GM12872 (cell line): Measurements from ENCODE around the gene ID2.

Experiments
- CTCF ChIP-seq: IDR thresholded peaks from 3 replicates; pipeline ENCODE4 v1.5.1; 2011; ENCODE audit warnings: low read depth, mild to moderate bottlenecking, low read length, moderate library complexity; ENCODE audit not compliant: insufficient read depth

ID2 gene

GRCh38 chr2:8671802-8672201 lies 10.1 kb upstream of the ID2 start:
- TF ChIP-seq CTCF = no peak

GRCh38 chr2:8672940-8673339 lies 8.9 kb upstream of the ID2 start:
- no peak for TF ChIP-seq CTCF

DNA sequence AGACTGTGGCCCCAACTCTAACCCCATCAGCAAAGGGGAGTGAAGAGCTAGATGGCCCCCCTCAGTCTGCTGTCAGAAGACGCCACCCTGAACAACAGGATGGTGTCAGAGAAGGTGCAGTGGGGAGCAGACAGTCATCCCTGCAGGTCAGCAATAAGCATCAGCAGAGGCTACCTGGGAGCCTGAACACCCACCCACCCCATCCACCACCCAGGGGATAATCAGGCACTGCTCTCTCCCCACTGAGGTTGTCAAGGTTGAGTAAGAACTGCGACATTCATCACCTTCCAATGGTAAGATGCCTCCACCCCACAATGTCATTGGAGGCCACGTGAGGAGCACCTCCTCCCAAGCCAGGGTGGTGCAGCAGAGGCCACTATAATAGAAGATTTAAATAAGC lies 8.5 kb upstream of the ID2 start:
- no peak for TF ChIP-seq CTCF

GRCh38 chr2:8674420-8675009 lies 7.3 kb upstream of the ID2 start:
- TF ChIP-seq CTCF = no peak

GRCh38 chr2:8675543-8675942 lies 6.3 kb upstream of the ID2 start:
- TF ChIP-seq CTCF = no peak

DNA sequence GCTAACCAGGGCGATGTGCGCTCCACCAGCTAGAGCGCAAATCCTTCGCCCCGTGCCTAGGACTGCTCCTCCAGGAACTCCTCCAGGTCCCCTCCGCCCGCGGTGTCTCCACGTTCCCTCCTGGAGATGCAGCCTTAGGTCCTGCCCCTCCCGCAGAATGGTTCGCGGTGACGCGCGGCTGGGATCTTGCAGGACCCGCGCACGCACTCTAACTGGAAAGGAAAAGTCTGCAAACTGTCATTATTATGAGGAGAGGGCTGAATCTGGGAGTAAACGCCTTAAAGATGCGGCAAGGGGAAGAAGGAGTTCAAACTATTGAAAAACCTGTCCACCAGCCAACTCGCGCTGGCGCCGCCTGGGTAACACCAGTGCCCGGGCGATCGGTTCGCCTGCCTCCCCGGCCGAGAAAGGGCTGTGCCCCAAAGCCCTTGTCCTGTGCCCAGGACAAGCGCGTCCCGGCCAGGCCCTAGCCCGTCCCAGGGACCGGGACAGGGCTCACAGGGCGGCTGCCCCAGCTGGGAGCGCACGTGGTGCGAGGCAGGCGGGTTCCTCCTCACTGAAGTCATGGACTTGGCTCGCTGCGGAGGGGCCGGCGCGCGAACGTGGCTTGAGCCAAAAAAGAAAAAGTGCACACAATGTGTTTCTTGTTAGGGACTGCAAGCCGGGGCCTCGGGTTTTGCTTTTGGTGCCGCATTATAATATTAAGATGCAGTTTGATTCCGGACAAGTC lies 5.5 kb upstream of the ID2 start:
- no peak for TF ChIP-seq CTCF

DNA sequence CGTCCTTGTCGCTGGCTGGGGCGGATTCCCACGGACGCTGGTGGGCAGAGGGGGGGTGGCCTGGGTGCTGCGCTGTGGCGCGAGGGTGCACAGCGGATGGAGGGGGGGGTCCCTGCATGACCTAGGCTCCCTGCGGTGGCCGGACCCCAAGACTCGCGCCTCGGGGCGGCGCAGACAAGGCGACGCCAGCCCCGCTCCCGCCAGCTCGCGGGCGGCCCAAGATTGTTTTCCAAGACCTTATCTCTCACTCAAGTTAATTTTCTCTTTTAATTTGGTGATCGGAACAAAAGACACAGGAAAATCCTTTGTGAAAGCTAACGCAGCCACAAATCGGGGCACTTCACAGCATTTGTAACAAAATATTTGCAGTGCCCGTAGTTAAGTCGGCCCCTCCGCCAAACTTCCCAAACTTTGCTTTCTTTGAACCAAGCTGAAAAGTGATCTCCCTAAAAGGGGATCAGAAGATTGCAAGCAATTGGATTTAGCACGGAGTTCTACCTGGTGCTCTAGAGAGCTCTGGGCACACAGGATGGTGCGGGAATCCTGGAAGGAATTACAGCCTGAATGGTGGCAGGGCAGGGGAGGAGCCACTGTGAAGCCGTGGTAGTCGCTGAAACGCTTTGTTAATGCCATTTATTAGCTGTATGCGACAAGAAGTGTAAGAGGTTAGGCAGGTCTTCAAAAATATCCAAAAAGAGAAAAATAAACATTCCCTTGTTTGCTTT lies 4.8 kb upstream of the ID2 start:
- TF ChIP-seq CTCF = no peak
